A549 (cell line): ENCODE data around the gene RRP36. TPM values are rescaled to one million over a fixed set of nuclear protein-coding genes. Genes with fewer than 3 reads are reported as not detected.

ENCODE experiments used
- ATAC-seq, 2 experiments: fragments of 200-7000 bp in 1 of 2; fragments of >200 bp in 1 of 2; cut with Nextera tagmentation in 1 of 2; cut with Tn5 transposase in 1 of 2; 3 replicates each; pipeline versions ENCODE4 v1.8.0 to v1.9.1; 2018 to 2020; ENCODE audit warnings: mild to moderate bottlenecking in 1 of 2, moderate library complexity in 1 of 2
- CTCF ChIA-PET: fragments of 300-600 bp; sonication (Branson Sonifier 250); formaldehyde crosslinking; extraction: SDS; loops from one replicate; lab custom pipeline; 2021; ENCODE audit warnings: antibody characterized with exemption, inconsistent platforms; lab: Yijun Ruan, JAX
- POLR2A ChIA-PET: fragments of 350-600 bp; formaldehyde crosslinking; extraction: SDS; loops from one replicate; lab custom pipeline; 2021; ENCODE audit warnings: antibody characterized with exemption, inconsistent platforms; lab: Yijun Ruan, JAX
- DNase-seq, 2 experiments: peaks; one replicate each; pipeline versions ENCODE4 v3.0.0 to v3.0.0-alpha.2; 2011 to 2016; ENCODE audit warnings: low read depth in 1 of 2, low spot score in 1 of 2
- FAIRE-seq: peaks from 2 replicates; lab custom pipeline; 2011; peaks lifted over from hg19 to GRCh38; lab: Jason Lieb, UNC
- H3K27ac ChIP-seq, 2 experiments: fragments of >200 bp; sonication (Bioruptor Twin); formaldehyde crosslinking; 3 replicates each; pipeline ENCODE4 v1.5.1; 2016 to 2017
- H3K4me1 ChIP-seq: fragments of >200 bp; sonication (Bioruptor Twin); formaldehyde crosslinking; 3 replicates; pipeline ENCODE4 v1.6.1; 2016
- H3K4me2 ChIP-seq: fragments of >200 bp; sonication (Bioruptor Twin); formaldehyde crosslinking; 3 replicates; pipeline ENCODE4 v1.6.1; 2016
- H3K4me3 ChIP-seq: fragments of >200 bp; sonication (Bioruptor Twin); formaldehyde crosslinking; 3 replicates; pipeline ENCODE4 v1.5.1; 2016
- H3K9me3 ChIP-seq: fragments of >200 bp; sonication (Bioruptor Twin); formaldehyde crosslinking; 3 replicates; pipeline ENCODE4 v1.6.1; 2016
- CBX2 ChIP-seq: fragments of 200-600 bp; sonication (generic); IDR thresholded peaks from 2 replicates; pipeline ENCODE4 v1.6.1; 2016; ENCODE audit warnings: low read depth, mild to moderate bottlenecking, borderline replicate concordance
- CBX8 ChIP-seq: fragments of 200-600 bp; sonication (generic); IDR thresholded peaks from 2 replicates; pipeline ENCODE4 v1.6.1; 2016
- CHD2 ChIP-seq: fragments of 150-350 bp; IDR thresholded peaks from 2 replicates; pipeline ENCODE4 v1.6.1; 2014; ENCODE audit warnings: low read length; ENCODE audit not compliant: partially characterized antibody
- EP300 ChIP-seq, 2 experiments: fragments of >200 bp; sonication (Bioruptor Twin); formaldehyde crosslinking; IDR thresholded peaks; 2 replicates in 1 of 2; 3 replicates in 1 of 2; pipeline ENCODE4 v1.6.1; 2016 to 2017
- FOSB ChIP-seq: fragments of 250-450 bp; sonication (Bioruptor Pico); IDR thresholded peaks from 2 replicates; pipeline ENCODE4 v1.5.0; 2020; ENCODE audit warnings: mild to moderate bottlenecking, moderate library complexity
- GATA3 ChIP-seq: IDR thresholded peaks from 2 replicates; pipeline ENCODE4 v1.6.1; 2012; ENCODE audit warnings: borderline replicate concordance
- HOXB5 ChIP-seq: fragments of 250-450 bp; sonication (Bioruptor Pico); IDR thresholded peaks from 2 replicates; pipeline ENCODE4 v1.5.0; 2020; ENCODE audit warnings: mild to moderate bottlenecking, moderate library complexity
- KDM5A ChIP-seq: fragments of 200-600 bp; sonication (generic); IDR thresholded peaks from 2 replicates; pipeline ENCODE4 v1.6.1; 2016; ENCODE audit warnings: antibody characterized with exemption, mild to moderate bottlenecking
- NR3C1 ChIP-seq: fragments of >200 bp; sonication (Bioruptor Twin); formaldehyde crosslinking; IDR thresholded peaks from 3 replicates; pipeline ENCODE4 v1.6.1; 2017
- POLR2AphosphoS2 ChIP-seq: conservative IDR thresholded peaks from 2 replicates; pipeline ENCODE4 v1.6.1; 2012; ENCODE audit warnings: low read length, improper control_type of control experiment, inconsistent platforms
- RAD21 ChIP-seq, 2 experiments: fragments of >200 bp in 1 of 2; sonication (Bioruptor Twin) in 1 of 2; formaldehyde crosslinking in 1 of 2; IDR thresholded peaks in 1 of 2; conservative IDR thresholded peaks in 1 of 2; 2 replicates in 1 of 2; 3 replicates in 1 of 2; pipeline ENCODE4 v1.6.1; 2012 to 2018; ENCODE audit warnings: inconsistent platforms in 1 of 2
- SREBF2 ChIP-seq: fragments of 450-650 bp; IDR thresholded peaks from 2 replicates; pipeline ENCODE4 v1.6.1; 2014; ENCODE audit warnings: mild to moderate bottlenecking, moderate library complexity
- ZC3H11A ChIP-seq: fragments of 450-650 bp; IDR thresholded peaks from 2 replicates; pipeline ENCODE4 v1.6.1; 2014; ENCODE audit warnings: antibody characterized with exemption, mild to moderate bottlenecking
- ZNF302 ChIP-seq: fragments of 250-450 bp; sonication (Bioruptor Pico); IDR thresholded peaks from 2 replicates; pipeline ENCODE4 v1.9.0; 2021; ENCODE audit warnings: inconsistent platforms, mild to moderate bottlenecking, moderate library complexity
- WGBS: methylation state at CpG from one replicate; pipeline ENCODE4 v1.1.6; 2017; ENCODE audit errors: missing lambda C conversion rate; 5-methylcytosine and 5-hydroxymethylcytosine counted together
- polyA plus RNA-seq, 4 experiments: library from polyadenylated mRNA; depleted of rRNA in 3 of 4; stranded (reverse); fragments of >200 nt; fragmentation: RNase III in 1 of 4; extraction: RNeasy Plus Mini Kit Qiagen cat#74134 plus additional on column Dnase treatment in 1 of 4; gene quantifications; 2 replicates in 3 of 4; 3 replicates in 1 of 4; pipeline ENCODE4 v1.2.3, GENCODE V29; 2011 to 2017
- TF ChIP-seq, protein P1 (sequence below): fragments of 200-600 bp; sonication (generic); IDR thresholded peaks from 2 replicates; pipeline ENCODE4 v1.6.1; 2016; ENCODE audit warnings: antibody characterized with exemption, mild to moderate bottlenecking, moderate library complexity

Gene RRP36
- polyA plus RNA-seq, 2 of the 4 experiments (the other 2 are of a cell fraction): 52.3 to 54.0 TPM

- Histone ChIP-seq H3K4me2 (no peak overlapping the region), H3K9me3 (no peaks in the 10 kb centered on the region), H3K4me3 (no peak overlapping the region), H3K4me1 (no peaks in the 10 kb centered on the region), H3K27ac (no peak overlapping the region)
- ATAC-seq (no peak), FAIRE-seq (no peak), DNase-seq (no peak)
- POLR2A ChIA-PET: interaction anchor here (1.2 kb wide), 1 partner anchor 20 kb away, joined by 4 read pairs; the partner anchor contains the start of gene CUL7
- WGBS: 94% methylated on average over 2 of the region's 2 CpGs
- no peak for TF ChIP-seq CHD2
- no peak for TF ChIP-seq POLR2AphosphoS2
- TF ChIP-seq GATA3: no peak
- CTCF ChIA-PET: interaction anchor here (0.8 to 1.3 kb wide), 2 partner anchors 13 to 110 kb away, joined by 3 to 5 read pairs; no protein-coding TSS in a partner anchor
These were observed 12.2 kb downstream of the RRP36 start for GRCh38 chr6:43033496-43034189.

DNA sequence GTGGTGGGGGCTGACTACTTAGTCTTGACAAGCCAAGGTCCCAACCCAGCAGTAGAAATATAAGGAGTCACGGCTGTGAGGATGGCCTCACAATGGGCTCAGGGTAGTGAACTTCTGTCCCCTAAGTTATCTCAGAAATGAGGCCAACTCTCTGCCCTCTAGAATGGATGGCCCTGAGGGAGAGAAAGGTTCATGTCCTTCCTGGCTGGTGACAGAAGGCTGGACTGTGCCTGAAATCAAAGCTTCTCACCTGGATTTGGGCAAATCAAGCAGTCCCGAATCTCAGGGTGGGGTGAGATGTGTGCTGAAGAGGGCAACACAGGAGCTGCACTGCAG, 12.7 kb downstream of the RRP36 start:
- no peak for FAIRE-seq
- H3K27ac ChIP-seq: no peak overlapping the region
- TF ChIP-seq FOSB (CRISPR knock-in tag) (no peak), KDM5A (no peak), CBX2 (no peak)
- H3K4me3 ChIP-seq: no peak overlapping the region
- H3K9me3 ChIP-seq: no peaks in the 10 kb centered on the region
- ChIA-PET CTCF (interaction anchor here (1.3 kb wide), 1 partner anchor 110 kb away, joined by 5 read pairs; no protein-coding TSS in a partner anchor), POLR2A (no interaction called here)
- H3K4me1 ChIP-seq: no peaks in the 10 kb centered on the region
- no peak for DNase-seq
- no peak for ATAC-seq
- WGBS: 96% methylated on average over 2 of the region's 2 CpGs
- H3K4me2 ChIP-seq: no peak overlapping the region

GRCh38 chr6:43035495-43036194, 14.2 kb downstream of the RRP36 start:
- Histone ChIP-seq H3K27ac (no peak overlapping the region), H3K4me3 (no peak overlapping the region), H3K4me1 (no peaks in the 10 kb centered on the region), H3K9me3 (no peaks in the 10 kb centered on the region), H3K4me2 (no peak overlapping the region)
- ChIA-PET POLR2A (no interaction called here), CTCF (interaction anchor here (0.7 to 2.2 kb wide), 3 partner anchors 20 to 108 kb away, joined by 3 to 8 read pairs (median 3); no protein-coding TSS in a partner anchor)
- DNase-seq (no peak), FAIRE-seq (no peak), ATAC-seq (no peak)
- 95% methylated on average over 4 of the region's 4 CpGs for WGBS
- TF ChIP-seq ZNF302 (CRISPR knock-in tag) (no peak), RAD21 (conservative IDR thresholded peaks at IDR 0.05 in 1 of 2, IDR thresholded peaks at IDR 0.05 in 1 of 2) (no peak), HOXB5 (CRISPR knock-in tag) (no peak), EP300 (IDR thresholded peaks at IDR 0.05) (no peak), SREBF2 (no peak), ZC3H11A (no peak), NR3C1 (no peak), POLR2AphosphoS2 (no peak), GATA3 (no peak), CBX2 (no peak), CBX8 (no peak)
- TF ChIP-seq, protein P1, sequence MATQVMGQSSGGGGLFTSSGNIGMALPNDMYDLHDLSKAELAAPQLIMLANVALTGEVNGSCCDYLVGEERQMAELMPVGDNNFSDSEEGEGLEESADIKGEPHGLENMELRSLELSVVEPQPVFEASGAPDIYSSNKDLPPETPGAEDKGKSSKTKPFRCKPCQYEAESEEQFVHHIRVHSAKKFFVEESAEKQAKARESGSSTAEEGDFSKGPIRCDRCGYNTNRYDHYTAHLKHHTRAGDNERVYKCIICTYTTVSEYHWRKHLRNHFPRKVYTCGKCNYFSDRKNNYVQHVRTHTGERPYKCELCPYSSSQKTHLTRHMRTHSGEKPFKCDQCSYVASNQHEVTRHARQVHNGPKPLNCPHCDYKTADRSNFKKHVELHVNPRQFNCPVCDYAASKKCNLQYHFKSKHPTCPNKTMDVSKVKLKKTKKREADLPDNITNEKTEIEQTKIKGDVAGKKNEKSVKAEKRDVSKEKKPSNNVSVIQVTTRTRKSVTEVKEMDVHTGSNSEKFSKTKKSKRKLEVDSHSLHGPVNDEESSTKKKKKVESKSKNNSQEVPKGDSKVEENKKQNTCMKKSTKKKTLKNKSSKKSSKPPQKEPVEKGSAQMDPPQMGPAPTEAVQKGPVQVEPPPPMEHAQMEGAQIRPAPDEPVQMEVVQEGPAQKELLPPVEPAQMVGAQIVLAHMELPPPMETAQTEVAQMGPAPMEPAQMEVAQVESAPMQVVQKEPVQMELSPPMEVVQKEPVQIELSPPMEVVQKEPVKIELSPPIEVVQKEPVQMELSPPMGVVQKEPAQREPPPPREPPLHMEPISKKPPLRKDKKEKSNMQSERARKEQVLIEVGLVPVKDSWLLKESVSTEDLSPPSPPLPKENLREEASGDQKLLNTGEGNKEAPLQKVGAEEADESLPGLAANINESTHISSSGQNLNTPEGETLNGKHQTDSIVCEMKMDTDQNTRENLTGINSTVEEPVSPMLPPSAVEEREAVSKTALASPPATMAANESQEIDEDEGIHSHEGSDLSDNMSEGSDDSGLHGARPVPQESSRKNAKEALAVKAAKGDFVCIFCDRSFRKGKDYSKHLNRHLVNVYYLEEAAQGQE: no peak
- TF ChIP-seq, all 56 proteins: peak for 0
